Measurements from ENCODE around the gene MCF2L2.

DNA sequence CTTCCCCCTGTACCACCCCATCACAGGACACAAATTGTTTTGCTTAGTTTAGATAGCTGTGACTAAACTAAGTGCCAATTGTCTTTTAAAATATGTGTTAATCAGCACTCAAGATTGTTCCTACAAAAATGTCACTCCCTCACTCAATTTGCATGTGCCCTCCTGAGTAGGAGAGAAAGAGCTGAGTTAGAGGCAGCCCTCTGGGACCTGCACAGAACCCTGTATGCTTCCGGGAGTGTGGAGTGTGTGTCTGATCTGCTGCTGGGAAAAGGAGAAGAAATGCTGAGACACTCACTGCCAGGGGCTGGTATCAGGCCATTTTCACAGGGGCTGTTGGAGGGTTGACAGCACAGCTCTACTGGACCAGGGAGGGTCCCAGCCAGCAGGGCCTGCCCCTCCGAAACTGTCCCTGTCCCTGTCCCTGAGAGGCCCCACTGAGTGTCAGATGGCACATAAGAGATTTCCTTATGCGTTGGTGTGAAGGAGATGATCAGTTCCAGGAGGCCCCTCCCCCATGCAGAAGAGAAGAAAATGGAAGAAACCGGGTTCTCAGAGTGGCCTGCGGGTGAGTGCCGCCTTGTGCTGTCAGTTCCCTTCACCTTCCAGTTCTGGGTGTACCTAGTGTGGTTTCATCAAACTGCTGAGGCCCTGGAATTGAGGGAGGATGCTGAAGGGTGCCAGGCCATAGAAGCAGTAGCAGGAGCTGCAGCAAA is 179.3 kb downstream of the MCF2L2 start:
- TF ChIP-seq, protein P1, sequence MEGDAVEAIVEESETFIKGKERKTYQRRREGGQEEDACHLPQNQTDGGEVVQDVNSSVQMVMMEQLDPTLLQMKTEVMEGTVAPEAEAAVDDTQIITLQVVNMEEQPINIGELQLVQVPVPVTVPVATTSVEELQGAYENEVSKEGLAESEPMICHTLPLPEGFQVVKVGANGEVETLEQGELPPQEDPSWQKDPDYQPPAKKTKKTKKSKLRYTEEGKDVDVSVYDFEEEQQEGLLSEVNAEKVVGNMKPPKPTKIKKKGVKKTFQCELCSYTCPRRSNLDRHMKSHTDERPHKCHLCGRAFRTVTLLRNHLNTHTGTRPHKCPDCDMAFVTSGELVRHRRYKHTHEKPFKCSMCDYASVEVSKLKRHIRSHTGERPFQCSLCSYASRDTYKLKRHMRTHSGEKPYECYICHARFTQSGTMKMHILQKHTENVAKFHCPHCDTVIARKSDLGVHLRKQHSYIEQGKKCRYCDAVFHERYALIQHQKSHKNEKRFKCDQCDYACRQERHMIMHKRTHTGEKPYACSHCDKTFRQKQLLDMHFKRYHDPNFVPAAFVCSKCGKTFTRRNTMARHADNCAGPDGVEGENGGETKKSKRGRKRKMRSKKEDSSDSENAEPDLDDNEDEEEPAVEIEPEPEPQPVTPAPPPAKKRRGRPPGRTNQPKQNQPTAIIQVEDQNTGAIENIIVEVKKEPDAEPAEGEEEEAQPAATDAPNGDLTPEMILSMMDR (IDR thresholded peaks at IDR 0.05) = no peak
- TF ChIP-seq EZH2 (IDR thresholded peaks at IDR 0.05; ENCODE audit: borderline replicate concordance, insufficient read depth, low read depth, low read length, poor library complexity, severe bottlenecking) = no peak

All from B cell (primary cell).